SK-N-SH (cell line): ENCODE data around the gene MRPS6. TPM values are rescaled to one million over a fixed set of nuclear protein-coding genes. Genes with fewer than 3 reads are reported as not detected.
A peak's percentile ranks its signal among the peaks of the same experiment; 100 is the strongest.

Source experiments
- CTCF ChIA-PET: fragments of 300-600, 350-600 bp; formaldehyde crosslinking; extraction: SDS; loops from one replicate; lab custom pipeline; 2021; lab: Yijun Ruan, JAX
- POLR2A ChIA-PET: fragments of 350-600 bp; sonication (Branson Sonifier 250); formaldehyde crosslinking; extraction: SDS; loops from one replicate; lab custom pipeline; 2020; ENCODE audit warnings: antibody characterized with exemption, inconsistent platforms; lab: Yijun Ruan, JAX
- DNase-seq: peaks from one replicate; pipeline ENCODE4 v3.0.0; 2012
- H2AFZ ChIP-seq: fragments of 200-600 bp; sonication (generic); 2 replicates; pipeline ENCODE4 v1.8.1; 2016; ENCODE audit warnings: antibody characterized with exemption, mild to moderate bottlenecking, low read depth
- H3F3A ChIP-seq: fragments of 200-600 bp; sonication (generic); replicated peaks from 2 replicates; pipeline ENCODE3; 2016; ENCODE audit warnings: antibody characterized with exemption, mild to moderate bottlenecking; ENCODE audit not compliant: insufficient read depth
- H3K27ac ChIP-seq, 2 experiments: fragments of 200-500 bp in 1 of 2; fragments of 200-600 bp in 1 of 2; sonication (Bioruptor generic) in 1 of 2; sonication (generic), shearing (Covaris generic) in 1 of 2; 2 replicates each; pipeline versions ENCODE4 v1.5.1 to v1.6.1; 2014 to 2016; ENCODE audit warnings: low read depth in 2 of 2, inconsistent platforms in 1 of 2, low read length in 1 of 2, mild to moderate bottlenecking in 1 of 2, mixed read lengths in 1 of 2
- H3K27me3 ChIP-seq: fragments of 200-600 bp; sonication (generic), shearing (Covaris generic); 2 replicates; pipeline ENCODE4 v1.6.1; 2016; ENCODE audit warnings: mixed run types; ENCODE audit not compliant: insufficient read depth
- H3K36me3 ChIP-seq, 2 experiments: fragments of 200-500 bp in 1 of 2; fragments of 200-600 bp in 1 of 2; sonication (Bioruptor generic) in 1 of 2; sonication (generic) in 1 of 2; replicated peaks in 1 of 2; 2 replicates each; pipeline versions ENCODE3 to v1.5.1; 2014 to 2016; ENCODE audit warnings: low read length in 1 of 2, mild to moderate bottlenecking in 1 of 2; ENCODE audit not compliant: insufficient read depth in 2 of 2, control insufficient read depth in 1 of 2
- H3K4me1 ChIP-seq, 2 experiments: fragments of 200-500 bp in 1 of 2; fragments of 200-600 bp in 1 of 2; sonication (Bioruptor generic) in 1 of 2; sonication (generic), shearing (Covaris generic) in 1 of 2; 2 replicates each; pipeline versions ENCODE4 v1.5.1 to v1.6.1; 2014 to 2016; ENCODE audit warnings: low read depth in 1 of 2, low read length in 1 of 2, mixed run types in 1 of 2; ENCODE audit not compliant: insufficient read depth in 2 of 2, control insufficient read depth in 1 of 2
- H3K4me2 ChIP-seq: fragments of 200-600 bp; sonication (generic), shearing (Covaris generic); 2 replicates; pipeline ENCODE4 v1.6.1; 2017; ENCODE audit warnings: mixed run types
- H3K4me3 ChIP-seq, 2 experiments: fragments of 200-500 bp in 1 of 2; fragments of 200-600 bp in 1 of 2; sonication (Bioruptor generic) in 1 of 2; sonication (generic), shearing (Covaris generic) in 1 of 2; 2 replicates each; pipeline versions ENCODE4 v1.5.1 to v1.8.1; 2014 to 2016; ENCODE audit warnings: low read depth in 2 of 2, inconsistent platforms in 1 of 2, low read length in 1 of 2, mild to moderate bottlenecking in 1 of 2, mixed read lengths in 1 of 2, moderate library complexity in 1 of 2
- H3K79me2 ChIP-seq: fragments of 200-600 bp; sonication (generic); 2 replicates; pipeline ENCODE4 v1.8.1; 2017; ENCODE audit warnings: mild to moderate bottlenecking; ENCODE audit not compliant: insufficient read depth
- H3K9ac ChIP-seq: fragments of 200-600 bp; sonication (generic); 2 replicates; pipeline ENCODE4 v1.6.1; 2017; ENCODE audit warnings: mixed run types
- H3K9me2 ChIP-seq: fragments of 200-600 bp; sonication (generic); 2 replicates; pipeline ENCODE4 v1.6.1; 2017; ENCODE audit warnings: mixed run types
- H3K9me3 ChIP-seq: fragments of 200-600 bp; sonication (generic); 2 replicates; pipeline ENCODE4 v1.6.1; 2017; ENCODE audit warnings: mixed run types, mild to moderate bottlenecking, moderate library complexity
- H4K20me1 ChIP-seq: fragments of 200-600 bp; sonication (generic); 2 replicates; pipeline ENCODE4 v1.6.1; 2017; ENCODE audit warnings: mild to moderate bottlenecking, mixed run types; ENCODE audit not compliant: insufficient read depth
- CHD2 ChIP-seq: fragments of 150-350 bp; IDR thresholded peaks from 2 replicates; pipeline ENCODE4 v1.6.1; 2018; ENCODE audit warnings: low read length; ENCODE audit not compliant: partially characterized antibody
- FOXM1 ChIP-seq: IDR thresholded peaks from 2 replicates; pipeline ENCODE4 v1.4.0; 2012; ENCODE audit warnings: low read depth, mild to moderate bottlenecking
- MEF2A ChIP-seq: IDR thresholded peaks from 2 replicates; pipeline ENCODE4 v1.4.0; 2012; ENCODE audit warnings: low read depth, borderline replicate concordance
- POLR2AphosphoS5 ChIP-seq: IDR thresholded peaks from 2 replicates; pipeline ENCODE4 v1.6.1; 2012; ENCODE audit warnings: low read depth, low read length
- RAD21 ChIP-seq: IDR thresholded peaks from 2 replicates; pipeline ENCODE4 v1.6.1; 2012; ENCODE audit warnings: mild to moderate bottlenecking, low read length
- RCOR1 ChIP-seq: fragments of 150-350 bp; IDR thresholded peaks from 2 replicates; pipeline ENCODE4 v1.6.1; 2017; ENCODE audit warnings: antibody characterized with exemption, low read length
- RXRA ChIP-seq: IDR thresholded peaks from 2 replicates; pipeline ENCODE4 v1.4.0; 2012; ENCODE audit warnings: low read depth, mild to moderate bottlenecking, borderline replicate concordance
- TAF1 ChIP-seq: IDR thresholded peaks from 2 replicates; pipeline ENCODE4 v1.6.1; 2012; ENCODE audit warnings: low read depth, mild to moderate bottlenecking, low read length, moderate library complexity, borderline replicate concordance
- WGBS: methylation state at CpG from one replicate; pipeline ENCODE4 v1.1.6; 2017; ENCODE audit warnings: low lambda C conversion rate; 5-methylcytosine and 5-hydroxymethylcytosine counted together
- polyA plus RNA-seq, 3 experiments: library from polyadenylated mRNA; depleted of rRNA; stranded (reverse); fragments of >200 nt; gene quantifications; 2 replicates each; pipeline ENCODE4 v1.2.3, GENCODE V29; 2012
- TF ChIP-seq, protein P1 (sequence below): IDR thresholded peaks from 2 replicates; pipeline ENCODE4; 2012
- TF ChIP-seq, protein P2 (sequence below): fragments of 200-600 bp; sonication (generic); IDR thresholded peaks from 2 replicates; pipeline ENCODE4 v1.6.1; 2017; ENCODE audit warnings: antibody characterized with exemption, mild to moderate bottlenecking, moderate library complexity
- TF ChIP-seq, protein P3 (sequence below): IDR thresholded peaks from 2 replicates; pipeline ENCODE4 v1.4.0; 2012; ENCODE audit warnings: low read depth
- TF ChIP-seq, protein P4 (sequence below): fragments of 150-350 bp; IDR thresholded peaks from 2 replicates; pipeline ENCODE4 v1.6.1; 2016; ENCODE audit warnings: mild to moderate bottlenecking, low read depth, low read length
- TF ChIP-seq, protein P5 (sequence below): fragments of 150-350 bp; IDR thresholded peaks from 2 replicates; pipeline ENCODE4 v1.6.1; 2017; ENCODE audit warnings: antibody characterized with exemption, low read length, low read depth, borderline replicate concordance

Gene MRPS6
- polyA plus RNA-seq, 1 of the 3 experiments (the other 2 are of a cell fraction) = 69.2 TPM

DNA sequence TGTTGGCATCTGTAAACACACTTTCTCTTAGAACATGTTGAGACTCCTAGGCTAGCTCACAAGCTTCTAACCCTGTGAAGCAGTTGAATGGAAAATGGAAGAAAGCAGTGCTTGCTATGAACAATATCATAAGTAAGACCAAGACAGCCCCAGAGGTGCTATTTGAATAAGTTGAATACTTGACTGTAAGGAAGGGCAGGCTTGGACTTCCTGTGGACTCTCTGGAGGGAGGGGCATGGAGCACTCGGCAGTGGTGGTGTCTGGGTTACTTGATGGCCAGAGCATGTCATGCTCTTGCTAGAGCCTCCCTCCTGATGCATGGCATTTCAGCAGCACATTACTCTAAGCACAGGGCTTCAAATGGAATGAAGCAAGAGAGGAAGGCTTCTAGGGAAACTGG lies 60.0 kb downstream of the MRPS6 start (continued):
- TF ChIP-seq, protein P1, sequence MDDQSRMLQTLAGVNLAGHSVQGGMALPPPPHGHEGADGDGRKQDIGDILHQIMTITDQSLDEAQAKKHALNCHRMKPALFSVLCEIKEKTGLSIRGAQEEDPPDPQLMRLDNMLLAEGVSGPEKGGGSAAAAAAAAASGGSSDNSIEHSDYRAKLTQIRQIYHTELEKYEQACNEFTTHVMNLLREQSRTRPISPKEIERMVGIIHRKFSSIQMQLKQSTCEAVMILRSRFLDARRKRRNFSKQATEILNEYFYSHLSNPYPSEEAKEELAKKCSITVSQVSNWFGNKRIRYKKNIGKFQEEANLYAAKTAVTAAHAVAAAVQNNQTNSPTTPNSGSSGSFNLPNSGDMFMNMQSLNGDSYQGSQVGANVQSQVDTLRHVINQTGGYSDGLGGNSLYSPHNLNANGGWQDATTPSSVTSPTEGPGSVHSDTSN = no peak
- TF ChIP-seq RAD21 = no peak

DNA sequence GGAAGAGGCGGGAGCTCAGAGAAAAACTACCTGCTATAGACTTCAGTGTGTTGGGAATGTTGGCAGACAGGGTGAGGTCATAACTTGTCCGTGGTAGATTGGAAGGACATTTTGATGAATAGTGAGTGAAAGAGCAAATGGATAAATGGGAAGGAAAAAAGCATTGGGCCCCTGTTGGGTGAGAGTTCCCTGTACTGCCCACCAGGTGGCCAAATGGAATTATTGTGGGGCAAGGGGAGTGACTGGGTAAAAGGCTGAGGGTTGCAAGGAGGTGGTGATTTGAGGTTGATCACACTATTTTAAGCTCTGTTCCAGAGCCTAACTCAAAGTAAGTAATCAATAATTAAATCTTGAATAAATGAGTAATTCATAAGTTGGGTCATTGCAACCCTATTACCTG lies 60.4 kb downstream of the MRPS6 start:
- Histone ChIP-seq H3K27me3 (no peaks in the 10 kb centered on the region), H4K20me1 (no peaks in the 10 kb centered on the region), H3K79me2 (peaks cover 75% of the 10 kb centered on the region), H3K27ac (no peak overlapping the region), H3K4me3 (no peak overlapping the region), H3K4me1 (peaks cover 24 to 33% of the 10 kb centered on the region in 2 experiments), H3K36me3 (peaks cover 3 to 26% of the 10 kb centered on the region in 2 experiments), H3K9me2 (no peaks in the 10 kb centered on the region), H3F3A (peaks cover 10% of the 10 kb centered on the region), H2AFZ (no peak overlapping the region), H3K4me2 (no peak overlapping the region), H3K9ac (no peak overlapping the region), H3K9me3 (no peaks in the 10 kb centered on the region)
- TF ChIP-seq, protein P2, sequence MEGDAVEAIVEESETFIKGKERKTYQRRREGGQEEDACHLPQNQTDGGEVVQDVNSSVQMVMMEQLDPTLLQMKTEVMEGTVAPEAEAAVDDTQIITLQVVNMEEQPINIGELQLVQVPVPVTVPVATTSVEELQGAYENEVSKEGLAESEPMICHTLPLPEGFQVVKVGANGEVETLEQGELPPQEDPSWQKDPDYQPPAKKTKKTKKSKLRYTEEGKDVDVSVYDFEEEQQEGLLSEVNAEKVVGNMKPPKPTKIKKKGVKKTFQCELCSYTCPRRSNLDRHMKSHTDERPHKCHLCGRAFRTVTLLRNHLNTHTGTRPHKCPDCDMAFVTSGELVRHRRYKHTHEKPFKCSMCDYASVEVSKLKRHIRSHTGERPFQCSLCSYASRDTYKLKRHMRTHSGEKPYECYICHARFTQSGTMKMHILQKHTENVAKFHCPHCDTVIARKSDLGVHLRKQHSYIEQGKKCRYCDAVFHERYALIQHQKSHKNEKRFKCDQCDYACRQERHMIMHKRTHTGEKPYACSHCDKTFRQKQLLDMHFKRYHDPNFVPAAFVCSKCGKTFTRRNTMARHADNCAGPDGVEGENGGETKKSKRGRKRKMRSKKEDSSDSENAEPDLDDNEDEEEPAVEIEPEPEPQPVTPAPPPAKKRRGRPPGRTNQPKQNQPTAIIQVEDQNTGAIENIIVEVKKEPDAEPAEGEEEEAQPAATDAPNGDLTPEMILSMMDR = peak; percentile 30; the same call in 1 of the 2 replicates
- no peak for TF ChIP-seq TAF1
- 61% methylated on average over 2 of the region's 2 CpGs for WGBS
- no peak for DNase-seq
- ChIA-PET CTCF (interaction anchor here (0.9 to 3.6 kb wide), 3 partner anchors 42 to 210 kb away, joined by 5 to 12 read pairs (median 5); no protein-coding TSS in a partner anchor), POLR2A (no interaction called here)

DNA sequence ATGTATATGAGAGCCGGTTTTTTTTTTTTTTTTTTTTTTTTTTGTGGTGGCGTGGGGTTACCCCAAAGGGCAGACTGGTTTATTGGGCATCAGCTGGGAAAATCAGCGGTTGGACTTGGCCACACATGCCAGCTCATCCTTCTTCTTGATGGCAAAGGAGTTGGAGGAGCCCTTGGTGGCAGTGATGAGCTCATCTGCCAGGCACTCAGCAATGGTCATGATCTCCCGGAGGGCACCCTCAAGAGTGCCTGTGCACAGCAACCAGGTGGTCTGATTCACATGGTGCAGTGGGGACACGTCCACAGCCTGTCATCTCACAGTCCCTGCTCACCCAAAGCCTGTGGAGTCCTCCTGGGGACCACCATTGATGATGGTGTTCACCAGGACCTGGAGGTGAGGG lies 62.0 kb downstream of the MRPS6 start:
- H3K9ac ChIP-seq = no peak overlapping the region
- no peaks in the 10 kb centered on the region for H4K20me1 ChIP-seq
- H3K27ac ChIP-seq = no peak overlapping the region
- H3F3A ChIP-seq = no peaks in the 10 kb centered on the region
- POLR2A ChIA-PET = no interaction called here
- DNase-seq = no peak
- H3K27me3 ChIP-seq = no peaks in the 10 kb centered on the region
- no peaks in the 10 kb centered on the region for H3K9me2 ChIP-seq
- 98% methylated on average over 5 of the region's 5 CpGs for WGBS
- CTCF ChIA-PET = interaction anchor here (0.8 kb wide), 1 partner anchor 211 kb away, joined by 4 read pairs; no protein-coding TSS in a partner anchor
- no peaks in the 10 kb centered on the region for H3K9me3 ChIP-seq
- H3K36me3 ChIP-seq = peaks cover 3 to 26% of the 10 kb centered on the region in 2 experiments
- no peak overlapping the region for H2AFZ ChIP-seq
- no peak overlapping the region for H3K4me2 ChIP-seq
- H3K4me1 ChIP-seq = peaks cover 13 to 19% of the 10 kb centered on the region in 2 experiments
- H3K4me3 ChIP-seq = no peak overlapping the region
- peaks cover 84% of the 10 kb centered on the region for H3K79me2 ChIP-seq
- TF ChIP-seq RCOR1 (no peak), FOXM1 (no peak), POLR2AphosphoS5 (no peak), RAD21 (no peak), RXRA (no peak), MEF2A (no peak), CHD2 (no peak)
- TF ChIP-seq, protein P2 = no peak
- TF ChIP-seq, protein P3, sequence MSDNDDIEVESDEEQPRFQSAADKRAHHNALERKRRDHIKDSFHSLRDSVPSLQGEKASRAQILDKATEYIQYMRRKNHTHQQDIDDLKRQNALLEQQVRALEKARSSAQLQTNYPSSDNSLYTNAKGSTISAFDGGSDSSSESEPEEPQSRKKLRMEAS = no peak
- TF ChIP-seq, protein P4, sequence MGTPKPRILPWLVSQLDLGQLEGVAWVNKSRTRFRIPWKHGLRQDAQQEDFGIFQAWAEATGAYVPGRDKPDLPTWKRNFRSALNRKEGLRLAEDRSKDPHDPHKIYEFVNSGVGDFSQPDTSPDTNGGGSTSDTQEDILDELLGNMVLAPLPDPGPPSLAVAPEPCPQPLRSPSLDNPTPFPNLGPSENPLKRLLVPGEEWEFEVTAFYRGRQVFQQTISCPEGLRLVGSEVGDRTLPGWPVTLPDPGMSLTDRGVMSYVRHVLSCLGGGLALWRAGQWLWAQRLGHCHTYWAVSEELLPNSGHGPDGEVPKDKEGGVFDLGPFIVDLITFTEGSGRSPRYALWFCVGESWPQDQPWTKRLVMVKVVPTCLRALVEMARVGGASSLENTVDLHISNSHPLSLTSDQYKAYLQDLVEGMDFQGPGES = no peak
- TF ChIP-seq, protein P5, sequence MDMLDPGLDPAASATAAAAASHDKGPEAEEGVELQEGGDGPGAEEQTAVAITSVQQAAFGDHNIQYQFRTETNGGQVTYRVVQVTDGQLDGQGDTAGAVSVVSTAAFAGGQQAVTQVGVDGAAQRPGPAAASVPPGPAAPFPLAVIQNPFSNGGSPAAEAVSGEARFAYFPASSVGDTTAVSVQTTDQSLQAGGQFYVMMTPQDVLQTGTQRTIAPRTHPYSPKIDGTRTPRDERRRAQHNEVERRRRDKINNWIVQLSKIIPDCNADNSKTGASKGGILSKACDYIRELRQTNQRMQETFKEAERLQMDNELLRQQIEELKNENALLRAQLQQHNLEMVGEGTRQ = no peak
